GM23248 (cell line): ENCODE results near the gene INO80. TPM values are rescaled to one million over a fixed set of nuclear protein-coding genes. Genes with fewer than 3 reads are reported as not detected.

Experiments
- DNase-seq: peaks from one replicate; pipeline ENCODE4 v3.0.0-alpha.2; 2015
- H2AFZ ChIP-seq: fragments of 200-600 bp; sonication (generic); 2 replicates; pipeline ENCODE4 v1.6.1; 2016; ENCODE audit warnings: antibody characterized with exemption
- H3F3A ChIP-seq: fragments of 200-600 bp; sonication (generic); 2 replicates; pipeline ENCODE4 v1.6.1; 2016; ENCODE audit warnings: mild to moderate bottlenecking, antibody characterized with exemption, mixed run types; ENCODE audit not compliant: insufficient read depth
- H3K27ac ChIP-seq: fragments of 200-600 bp; sonication (generic); 2 replicates; pipeline ENCODE4 v1.5.1; 2016; ENCODE audit warnings: mild to moderate bottlenecking
- H3K27me3 ChIP-seq: fragments of 200-600 bp; sonication (generic); replicated peaks from 2 replicates; pipeline ENCODE4 v1.6.1; 2016; ENCODE audit warnings: mild to moderate bottlenecking; ENCODE audit not compliant: insufficient read depth
- H3K36me3 ChIP-seq: fragments of 200-600 bp; sonication (generic); 2 replicates; pipeline ENCODE4 v1.6.1; 2016; ENCODE audit warnings: low read depth, mild to moderate bottlenecking
- H3K4me1 ChIP-seq: fragments of 200-600 bp; sonication (generic); 2 replicates; pipeline ENCODE4 v1.6.1; 2016; ENCODE audit warnings: mild to moderate bottlenecking; ENCODE audit not compliant: insufficient read depth
- H3K4me2 ChIP-seq: fragments of 200-600 bp; sonication (generic); one replicate; pipeline ENCODE4 v1.6.1; 2016; ENCODE audit warnings: mild to moderate bottlenecking; ENCODE audit not compliant: unreplicated experiment
- H3K4me3 ChIP-seq: fragments of 200-600 bp; sonication (generic); 2 replicates; pipeline ENCODE4 v1.5.1; 2016; ENCODE audit warnings: mild to moderate bottlenecking
- H3K79me2 ChIP-seq: fragments of 200-600 bp; sonication (generic); 2 replicates; pipeline ENCODE4 v1.6.1; 2016; ENCODE audit warnings: mild to moderate bottlenecking; ENCODE audit not compliant: insufficient read depth
- H3K9ac ChIP-seq: fragments of 200-600 bp; sonication (generic); 2 replicates; pipeline ENCODE4 v1.6.1; 2016; ENCODE audit warnings: mild to moderate bottlenecking
- H3K9me2 ChIP-seq: fragments of 200-600 bp; sonication (generic); 2 replicates; pipeline ENCODE4 v1.6.1; 2016; ENCODE audit warnings: mixed run types, mild to moderate bottlenecking, moderate library complexity; ENCODE audit not compliant: insufficient read depth
- H3K9me3 ChIP-seq: fragments of 200-600 bp; sonication (generic); one replicate; pipeline ENCODE4 v1.6.1; 2017; ENCODE audit warnings: low read depth
- H4K20me1 ChIP-seq: fragments of 200-600 bp; sonication (generic); 2 replicates; pipeline ENCODE4 v1.6.0; 2016; ENCODE audit not compliant: insufficient read depth
- EZH2 ChIP-seq: fragments of 200-600 bp; sonication (generic); IDR thresholded peaks from 2 replicates; pipeline ENCODE4 v1.6.1; 2018; ENCODE audit warnings: antibody characterized with exemption, mild to moderate bottlenecking; ENCODE audit not compliant: insufficient read depth, poor library complexity, severe bottlenecking
- EZH2phosphoT487 ChIP-seq: fragments of 200-600 bp; sonication (generic); IDR thresholded peaks from 2 replicates; pipeline ENCODE4 v1.6.1; 2018; ENCODE audit warnings: antibody characterized with exemption, moderate library complexity, mild to moderate bottlenecking, low read depth; ENCODE audit not compliant: insufficient read depth
- WGBS, 2 experiments: methylation state at CpG; one replicate each; pipeline ENCODE4 v1.1.6; 2015 to 2017; ENCODE audit warnings: low lambda C conversion rate in 2 of 2, low coverage in 1 of 2; ENCODE audit errors: missing lambda C conversion rate in 2 of 2; 5-methylcytosine and 5-hydroxymethylcytosine counted together
- in situ Hi-C: fragments of 300-500 bp; cut with MboI; formaldehyde crosslinking; loops from 2 replicates; pipeline ENCODE4 v1.15.0; 2020
- polyA plus RNA-seq: library from polyadenylated mRNA; unstranded; fragments of >200 nt; fragmentation: Nextera tagmentation; extraction: Ambion mirVana; gene quantifications from 2 replicates; pipeline ENCODE4 v1.2.1, GENCODE V29; 2016
- total RNA-seq: library from RNA; depleted of rRNA; stranded (reverse); fragments of >200 nt; shearing (Covaris generic); gene quantifications from 2 replicates; pipeline ENCODE4 v1.2.3, GENCODE V29; 2014

Gene INO80
- total and polyA plus RNA-seq, 2 experiments from 2014 or later, result 5.3 to 25.9 TPM

DNA sequence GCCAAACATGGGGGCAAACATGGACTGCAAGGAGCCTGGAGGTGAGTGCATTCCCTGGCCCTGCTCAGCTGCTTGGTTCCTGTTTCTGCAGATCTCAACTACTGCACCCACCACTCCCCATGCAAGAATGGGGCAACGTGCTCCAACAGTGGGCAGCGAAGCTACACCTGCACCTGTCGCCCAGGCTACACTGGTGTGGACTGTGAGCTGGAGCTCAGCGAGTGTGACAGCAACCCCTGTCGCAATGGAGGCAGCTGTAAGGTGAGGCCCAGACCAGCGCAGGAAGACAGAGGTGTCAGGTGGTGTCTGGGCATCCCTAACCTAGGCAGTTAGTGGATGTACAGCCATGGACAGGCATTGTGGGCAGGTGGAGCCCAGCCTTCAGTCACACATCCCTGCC is 181.6 kb downstream of the INO80 start:
- in situ Hi-C loops, result no loop called here

GRCh38 chr15:40933517-40933902 is 182.6 kb downstream of the INO80 start:
- in situ Hi-C loops, result no loop called here
- DNase-seq, result no peak
- WGBS, 2 experiments, result 70 to 73% methylated on average over 3 of the region's 3 CpGs

More for the DNA sequence above, 181.6 kb downstream of the INO80 start:
- H3F3A ChIP-seq, result no peaks in the 10 kb centered on the region
- H3K79me2 ChIP-seq, result no peaks in the 10 kb centered on the region
- H3K4me2 ChIP-seq, result no peak overlapping the region
- H3K27ac ChIP-seq, result no peak overlapping the region
- TF ChIP-seq EZH2 (no peak), EZH2phosphoT487 (no peak)
- no peak overlapping the region for H2AFZ ChIP-seq
- H3K9me3 ChIP-seq, result no peaks in the 10 kb centered on the region
- H3K9ac ChIP-seq, result no peak overlapping the region
- WGBS, 2 experiments, result 82 to 91% methylated on average over 6 of the region's 6 CpGs
- peaks cover 5% of the 10 kb centered on the region for H3K4me1 ChIP-seq
- H3K9me2 ChIP-seq, result no peaks in the 10 kb centered on the region
- DNase-seq, result no peak
- no peaks in the 10 kb centered on the region for H3K36me3 ChIP-seq
- no peaks in the 10 kb centered on the region for H4K20me1 ChIP-seq
- peaks cover 21% of the 10 kb centered on the region for H3K27me3 ChIP-seq
- no peak overlapping the region for H3K4me3 ChIP-seq

GRCh38 chr15:40932649-40933516 is 183.2 kb downstream of the INO80 start:
- in situ Hi-C loops, result no loop called here
- no peak for TF ChIP-seq EZH2phosphoT487
- no peak for TF ChIP-seq EZH2
- no peak overlapping the region for H3K4me2 ChIP-seq

More at GRCh38 chr15:40933517-40933902, 182.6 kb downstream of the INO80 start:
- Histone ChIP-seq H3K79me2 (no peaks in the 10 kb centered on the region), H3F3A (no peaks in the 10 kb centered on the region), H3K27ac (no peak overlapping the region), H3K4me3 (no peak overlapping the region), H2AFZ (no peak overlapping the region), H3K4me2 (no peak overlapping the region), H3K27me3 (peaks cover 26% of the 10 kb centered on the region), H3K36me3 (no peaks in the 10 kb centered on the region), H4K20me1 (no peaks in the 10 kb centered on the region), H3K4me1 (peaks cover 9% of the 10 kb centered on the region), H3K9ac (no peak overlapping the region), H3K9me3 (no peaks in the 10 kb centered on the region), H3K9me2 (no peaks in the 10 kb centered on the region)
- TF ChIP-seq EZH2 (no peak), EZH2phosphoT487 (no peak)

GRCh38 chr15:40932156-40932555 is 183.9 kb downstream of the INO80 start:
- no peak for DNase-seq
- H4K20me1 ChIP-seq, result no peaks in the 10 kb centered on the region

More at GRCh38 chr15:40932649-40933516, 183.2 kb downstream of the INO80 start:
- no peak for DNase-seq
- Histone ChIP-seq H4K20me1 (no peaks in the 10 kb centered on the region), H3K4me1 (peaks cover 14% of the 10 kb centered on the region), H3F3A (no peaks in the 10 kb centered on the region), H3K27me3 (peaks cover 33% of the 10 kb centered on the region), H3K79me2 (no peaks in the 10 kb centered on the region), H3K27ac (no peak overlapping the region), H3K9me3 (no peaks in the 10 kb centered on the region), H2AFZ (no peak overlapping the region), H3K9me2 (no peaks in the 10 kb centered on the region), H3K9ac (no peak overlapping the region), H3K36me3 (no peaks in the 10 kb centered on the region), H3K4me3 (no peak overlapping the region)
- 72 to 73% methylated on average over 10 to 11 of the region's 11 CpGs for WGBS, 2 experiments

More at GRCh38 chr15:40932156-40932555, 183.9 kb downstream of the INO80 start:
- Histone ChIP-seq H2AFZ (no peak overlapping the region), H3K9me2 (no peaks in the 10 kb centered on the region), H3K9ac (no peak overlapping the region), H3K4me1 (peaks cover 15% of the 10 kb centered on the region), H3K9me3 (no peaks in the 10 kb centered on the region), H3K27ac (no peak overlapping the region), H3K27me3 (peaks cover 40% of the 10 kb centered on the region), H3F3A (no peaks in the 10 kb centered on the region), H3K4me3 (no peak overlapping the region), H3K79me2 (no peaks in the 10 kb centered on the region), H3K36me3 (no peaks in the 10 kb centered on the region), H3K4me2 (no peak overlapping the region)
- in situ Hi-C loops, result no loop called here
- 81 to 85% methylated on average over 8 of the region's 8 CpGs for WGBS, 2 experiments
- TF ChIP-seq EZH2phosphoT487 (no peak), EZH2 (no peak)
